ENCODE results near the gene ID2.

GRCh38 chr2:8633735-8634313 lies 48.0 kb upstream of the ID2 start:
- TF ChIP-seq CTCF (IDR thresholded peaks at IDR 0.05; ENCODE audit: poor library complexity) = no peak
- TF ChIP-seq EZH2 (IDR thresholded peaks at IDR 0.05; ENCODE audit: borderline replicate concordance) = no peak
